ENCODE measurements around the gene S100A10.

DNA sequence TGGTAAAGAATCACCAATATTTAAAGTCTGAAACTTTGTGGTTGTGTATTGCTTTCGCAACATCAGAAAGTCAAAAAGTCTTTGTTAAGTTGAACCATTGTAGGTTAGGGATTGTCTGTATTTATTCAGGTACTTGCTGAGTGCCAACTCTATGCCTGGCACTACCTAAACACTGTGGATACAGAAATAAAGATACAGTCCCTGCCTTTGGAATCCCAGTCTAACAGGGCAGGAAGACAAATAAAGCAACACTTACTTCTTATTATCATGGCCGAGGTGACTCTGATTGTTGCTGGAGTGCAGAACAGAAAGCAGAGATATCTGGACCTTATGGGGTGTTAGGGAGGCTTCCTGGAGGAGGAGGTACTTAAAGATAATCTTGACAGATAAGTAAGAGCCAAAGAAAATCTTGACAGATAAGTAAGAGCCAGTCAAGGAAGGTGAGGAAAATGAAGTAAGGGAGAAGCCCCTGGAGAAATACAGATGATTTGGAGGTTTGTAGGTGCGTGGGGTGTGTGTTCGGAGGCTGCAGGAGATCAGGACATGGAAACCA lies 11.8 kb upstream of the S100A10 start:
- TF ChIP-seq, protein P1, sequence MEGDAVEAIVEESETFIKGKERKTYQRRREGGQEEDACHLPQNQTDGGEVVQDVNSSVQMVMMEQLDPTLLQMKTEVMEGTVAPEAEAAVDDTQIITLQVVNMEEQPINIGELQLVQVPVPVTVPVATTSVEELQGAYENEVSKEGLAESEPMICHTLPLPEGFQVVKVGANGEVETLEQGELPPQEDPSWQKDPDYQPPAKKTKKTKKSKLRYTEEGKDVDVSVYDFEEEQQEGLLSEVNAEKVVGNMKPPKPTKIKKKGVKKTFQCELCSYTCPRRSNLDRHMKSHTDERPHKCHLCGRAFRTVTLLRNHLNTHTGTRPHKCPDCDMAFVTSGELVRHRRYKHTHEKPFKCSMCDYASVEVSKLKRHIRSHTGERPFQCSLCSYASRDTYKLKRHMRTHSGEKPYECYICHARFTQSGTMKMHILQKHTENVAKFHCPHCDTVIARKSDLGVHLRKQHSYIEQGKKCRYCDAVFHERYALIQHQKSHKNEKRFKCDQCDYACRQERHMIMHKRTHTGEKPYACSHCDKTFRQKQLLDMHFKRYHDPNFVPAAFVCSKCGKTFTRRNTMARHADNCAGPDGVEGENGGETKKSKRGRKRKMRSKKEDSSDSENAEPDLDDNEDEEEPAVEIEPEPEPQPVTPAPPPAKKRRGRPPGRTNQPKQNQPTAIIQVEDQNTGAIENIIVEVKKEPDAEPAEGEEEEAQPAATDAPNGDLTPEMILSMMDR (IDR thresholded peaks at IDR 0.05; ENCODE audit: insufficient read depth, low read length, poor library complexity, severe bottlenecking): no peak
- no peak for TF ChIP-seq EZH2phosphoT487 (conservative IDR thresholded peaks at IDR 0.05; ENCODE audit: low read length)
